Measurements from ENCODE around the gene PKIG. TPM values are rescaled to one million over a fixed set of nuclear protein-coding genes. Genes with fewer than 3 reads are reported as not detected.

PKIG gene
- total RNA-seq, 2 experiments from 2014 or later = 31.7 to 46.9 TPM

- peaks cover 8% of the 10 kb centered on the region for H3K9me3 ChIP-seq (ENCODE audit: low read length)
- H3K4me3 ChIP-seq (ENCODE audit: low read depth, low read length, poor library complexity, severe bottlenecking) = no peak overlapping the region
- peak overlapping the region; percentile 32 for H3K27ac ChIP-seq (ENCODE audit: low read depth, low read length, poor library complexity, severe bottlenecking)
- no peaks in the 10 kb centered on the region for H3K9me2 ChIP-seq (ENCODE audit: insufficient read depth, low read length)
- H3K4me1 ChIP-seq (ENCODE audit: insufficient read depth, low read length, poor library complexity, severe bottlenecking) = peaks cover 90% of the 10 kb centered on the region
- H3K79me2 ChIP-seq (ENCODE audit: insufficient read depth, low read depth, low read length) = peaks cover 62% of the 10 kb centered on the region
- no peaks in the 10 kb centered on the region for H4K20me1 ChIP-seq (ENCODE audit: insufficient read depth, low read length)
- ChIA-PET CTCF (ENCODE audit: unreplicated experiment) (interaction anchor here (1.2 kb wide), 1 partner anchor 12 kb away, joined by 3 read pairs; no protein-coding TSS in a partner anchor), POLR2A (interaction anchor here (1.1 to 1.8 kb wide), 2 partner anchors 9 to 16 kb away, joined by 3 to 9 read pairs; partner anchors contain the start of gene PKIG)
- H3K36me3 ChIP-seq (ENCODE audit: insufficient read depth, low read length) = peaks cover 73% of the 10 kb centered on the region
- no peak for DNase-seq (ENCODE audit: low spot score)
- BruUV-seq (replicated peaks) = no TSS peak
- no peak overlapping the region for H2AFZ ChIP-seq (ENCODE audit: low read length)
- H3K4me2 ChIP-seq (ENCODE audit: low read length) = peak overlapping the region; percentile 39
- TF ChIP-seq CTCF (conservative IDR thresholded peaks at IDR 0.05; ENCODE audit: low read length) (no peak), EZH2phosphoT487 (IDR thresholded peaks at IDR 0.05; ENCODE audit: borderline replicate concordance, low read depth, low read length) (no peak)
- intact Hi-C loops (cut with micrococcal nuclease; ENCODE audit: unreplicated experiment) = no loop called here
These were observed 8.8 kb downstream of the PKIG start for GRCh38 chr20:44590980-44591778.

- H3K9me2 ChIP-seq (ENCODE audit: insufficient read depth, low read length) = no peaks in the 10 kb centered on the region
- H4K20me1 ChIP-seq (ENCODE audit: insufficient read depth, low read length) = no peaks in the 10 kb centered on the region
- no peak overlapping the region for H3K4me3 ChIP-seq (ENCODE audit: low read depth, low read length, poor library complexity, severe bottlenecking)
- ChIA-PET POLR2A (no interaction called here), CTCF (ENCODE audit: unreplicated experiment) (no interaction called here)
- no peak overlapping the region for H2AFZ ChIP-seq (ENCODE audit: low read length)
- peaks cover 83% of the 10 kb centered on the region for H3K36me3 ChIP-seq (ENCODE audit: insufficient read depth, low read length)
- H3K4me1 ChIP-seq (ENCODE audit: insufficient read depth, low read length, poor library complexity, severe bottlenecking) = peaks cover 92% of the 10 kb centered on the region
- peaks cover 8% of the 10 kb centered on the region for H3K9me3 ChIP-seq (ENCODE audit: low read length)
- TF ChIP-seq CTCF (conservative IDR thresholded peaks at IDR 0.05; ENCODE audit: low read length) (no peak), EZH2phosphoT487 (IDR thresholded peaks at IDR 0.05; ENCODE audit: borderline replicate concordance, low read depth, low read length) (no peak)
- H3K27ac ChIP-seq (ENCODE audit: low read depth, low read length, poor library complexity, severe bottlenecking) = peak overlapping the region; percentile 10
- no TSS peak for BruUV-seq (replicated peaks)
- intact Hi-C loops (cut with micrococcal nuclease; ENCODE audit: unreplicated experiment) = no loop called here
- no peak for DNase-seq (ENCODE audit: low spot score)
- no peak overlapping the region for H3K4me2 ChIP-seq (ENCODE audit: low read length)
- H3K79me2 ChIP-seq (ENCODE audit: insufficient read depth, low read depth, low read length) = peaks cover 67% of the 10 kb centered on the region
These were observed 10.0 kb downstream of the PKIG start for GRCh38 chr20:44592366-44592765.

- Histone ChIP-seq H3K4me1 (ENCODE audit: insufficient read depth, low read length, poor library complexity, severe bottlenecking) (peaks cover 92% of the 10 kb centered on the region), H3K4me3 (ENCODE audit: low read depth, low read length, poor library complexity, severe bottlenecking) (no peak overlapping the region), H3K9me2 (ENCODE audit: insufficient read depth, low read length) (no peaks in the 10 kb centered on the region), H3K27ac (ENCODE audit: low read depth, low read length, poor library complexity, severe bottlenecking) (peak overlapping the region; percentile 14), H4K20me1 (ENCODE audit: insufficient read depth, low read length) (no peaks in the 10 kb centered on the region), H3K36me3 (ENCODE audit: insufficient read depth, low read length) (peaks cover 91% of the 10 kb centered on the region), H3K79me2 (ENCODE audit: insufficient read depth, low read depth, low read length) (peaks cover 67% of the 10 kb centered on the region), H3K4me2 (ENCODE audit: low read length) (peak overlapping the region; percentile 23; the same call in 1 of the 2 replicates), H3K9me3 (ENCODE audit: low read length) (peaks cover 3% of the 10 kb centered on the region), H2AFZ (ENCODE audit: low read length) (no peak overlapping the region)
- no peak for TF ChIP-seq CTCF (conservative IDR thresholded peaks at IDR 0.05; ENCODE audit: low read length)
- POLR2A ChIA-PET = interaction anchor here (0.5 to 3.1 kb wide), 12 partner anchors 8 to 1292 kb away, joined by 3 to 12 read pairs (median 4); partner anchors contain the start of genes PKIG and TTPAL
- no peak for DNase-seq (ENCODE audit: low spot score)
- BruUV-seq (replicated peaks) = no TSS peak
- intact Hi-C loops (cut with micrococcal nuclease; ENCODE audit: unreplicated experiment) = no loop called here
- CTCF ChIA-PET (ENCODE audit: unreplicated experiment) = interaction anchor here (0.9 to 1.6 kb wide), 2 partner anchors 9 to 89 kb away, joined by 3 to 5 read pairs; no protein-coding TSS in a partner anchor
These were observed 11.4 kb downstream of the PKIG start for GRCh38 chr20:44593751-44594150.

All from OCI-LY7 (cell line).